ENCODE data around the gene TMEM198. TPM values are rescaled to one million over a fixed set of nuclear protein-coding genes. Genes with fewer than 3 reads are reported as not detected.

The TMEM198 gene
- total and polyA plus RNA-seq, 9 donors: 1.2 to 4.6 (median 3.0) TPM

GRCh38 chr2:219525533-219526232 lies 18.1 kb upstream of the TMEM198 start:
- peaks cover 82% of the 10 kb centered on the region for H3K27me3 ChIP-seq (ENCODE audit: control insufficient read depth, insufficient read depth, low read length)
- DNase-seq: no peak
- H3K36me3 ChIP-seq (ENCODE audit: control insufficient read depth, insufficient read depth, low read length): no peaks in the 10 kb centered on the region
- WGBS (ENCODE audit: insufficient coverage): 74% methylated on average over 4 of the region's 9 CpGs
- no peak overlapping the region for H3K27ac ChIP-seq (ENCODE audit: low read length)
- H3K4me3 ChIP-seq (ENCODE audit: low read length): no peak overlapping the region
- peaks cover 39% of the 10 kb centered on the region for H3K4me1 ChIP-seq (ENCODE audit: control insufficient read depth, insufficient read depth, low read length)
- H3K9me3 ChIP-seq (replicated peaks; ENCODE audit: control insufficient read depth, low read depth, low read length): no peaks in the 10 kb centered on the region

DNA sequence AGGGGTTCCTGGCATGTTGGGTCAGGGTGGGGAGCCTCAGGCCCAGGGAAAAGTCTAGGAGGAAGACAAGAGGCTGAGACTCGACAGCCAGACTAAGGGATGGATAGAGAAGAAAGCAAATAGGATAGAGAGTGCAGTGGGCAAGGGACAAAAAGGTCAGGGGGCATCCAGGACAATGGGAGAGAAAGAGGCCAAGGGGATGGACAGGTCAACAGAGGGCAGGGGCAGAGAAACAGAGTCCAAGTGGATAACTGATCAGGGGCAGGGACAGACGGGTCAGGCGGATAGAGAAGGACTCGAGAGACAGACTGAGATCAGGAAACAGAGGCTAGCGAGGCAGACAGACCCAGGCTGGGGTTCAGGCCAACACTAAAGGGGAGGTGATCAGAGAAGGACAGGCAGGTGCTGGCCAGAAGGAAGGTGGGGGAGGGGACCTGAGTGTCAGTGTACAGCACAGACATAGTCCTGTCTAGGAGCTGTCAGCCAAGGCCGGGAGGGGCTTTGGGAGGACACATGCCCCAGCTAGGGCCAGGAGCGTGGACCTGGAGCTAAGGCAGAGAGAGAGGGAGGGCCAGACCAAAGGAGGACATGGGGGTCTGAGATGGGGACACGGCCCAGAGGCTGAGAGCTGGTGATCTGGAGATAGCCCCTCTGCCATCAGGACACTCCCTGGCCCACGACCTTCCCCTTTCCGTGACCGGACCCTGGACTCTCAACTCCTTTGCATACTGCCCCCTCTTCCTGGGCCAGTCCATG lies 17.3 kb upstream of the TMEM198 start:
- Histone ChIP-seq H3K27me3 (ENCODE audit: control insufficient read depth, insufficient read depth, low read length) (peaks cover 76% of the 10 kb centered on the region), H3K9me3 (replicated peaks; ENCODE audit: control insufficient read depth, low read depth, low read length) (no peaks in the 10 kb centered on the region), H3K4me3 (ENCODE audit: low read length) (no peak overlapping the region), H3K36me3 (ENCODE audit: control insufficient read depth, insufficient read depth, low read length) (no peaks in the 10 kb centered on the region), H3K4me1 (ENCODE audit: control insufficient read depth, insufficient read depth, low read length) (peaks cover 31% of the 10 kb centered on the region), H3K27ac (ENCODE audit: low read length) (no peak overlapping the region)
- 54% methylated on average over 10 of the region's 11 CpGs for WGBS (ENCODE audit: insufficient coverage)
- no peak for DNase-seq

GRCh38 chr2:219527076-219527394 lies 16.8 kb upstream of the TMEM198 start:
- 28% methylated on average over 5 of the region's 6 CpGs for WGBS (ENCODE audit: insufficient coverage)
- Histone ChIP-seq H3K4me1 (ENCODE audit: control insufficient read depth, insufficient read depth, low read length) (peaks cover 26% of the 10 kb centered on the region), H3K4me3 (ENCODE audit: low read length) (no peak overlapping the region), H3K36me3 (ENCODE audit: control insufficient read depth, insufficient read depth, low read length) (no peaks in the 10 kb centered on the region), H3K27me3 (ENCODE audit: control insufficient read depth, insufficient read depth, low read length) (peaks cover 76% of the 10 kb centered on the region), H3K9me3 (replicated peaks; ENCODE audit: control insufficient read depth, low read depth, low read length) (no peaks in the 10 kb centered on the region), H3K27ac (ENCODE audit: low read length) (no peak overlapping the region)
- DNase-seq: no peak

GRCh38 chr2:219527472-219527871 lies 16.4 kb upstream of the TMEM198 start:
- Histone ChIP-seq H3K27ac (ENCODE audit: low read length) (no peak overlapping the region), H3K36me3 (ENCODE audit: control insufficient read depth, insufficient read depth, low read length) (no peaks in the 10 kb centered on the region), H3K4me1 (ENCODE audit: control insufficient read depth, insufficient read depth, low read length) (peaks cover 22% of the 10 kb centered on the region), H3K27me3 (ENCODE audit: control insufficient read depth, insufficient read depth, low read length) (peaks cover 74% of the 10 kb centered on the region), H3K4me3 (ENCODE audit: low read length) (no peak overlapping the region), H3K9me3 (replicated peaks; ENCODE audit: control insufficient read depth, low read depth, low read length) (no peaks in the 10 kb centered on the region)
- WGBS (ENCODE audit: insufficient coverage): 60% methylated on average over 1 of the region's 5 CpGs
- no peak for DNase-seq

DNA sequence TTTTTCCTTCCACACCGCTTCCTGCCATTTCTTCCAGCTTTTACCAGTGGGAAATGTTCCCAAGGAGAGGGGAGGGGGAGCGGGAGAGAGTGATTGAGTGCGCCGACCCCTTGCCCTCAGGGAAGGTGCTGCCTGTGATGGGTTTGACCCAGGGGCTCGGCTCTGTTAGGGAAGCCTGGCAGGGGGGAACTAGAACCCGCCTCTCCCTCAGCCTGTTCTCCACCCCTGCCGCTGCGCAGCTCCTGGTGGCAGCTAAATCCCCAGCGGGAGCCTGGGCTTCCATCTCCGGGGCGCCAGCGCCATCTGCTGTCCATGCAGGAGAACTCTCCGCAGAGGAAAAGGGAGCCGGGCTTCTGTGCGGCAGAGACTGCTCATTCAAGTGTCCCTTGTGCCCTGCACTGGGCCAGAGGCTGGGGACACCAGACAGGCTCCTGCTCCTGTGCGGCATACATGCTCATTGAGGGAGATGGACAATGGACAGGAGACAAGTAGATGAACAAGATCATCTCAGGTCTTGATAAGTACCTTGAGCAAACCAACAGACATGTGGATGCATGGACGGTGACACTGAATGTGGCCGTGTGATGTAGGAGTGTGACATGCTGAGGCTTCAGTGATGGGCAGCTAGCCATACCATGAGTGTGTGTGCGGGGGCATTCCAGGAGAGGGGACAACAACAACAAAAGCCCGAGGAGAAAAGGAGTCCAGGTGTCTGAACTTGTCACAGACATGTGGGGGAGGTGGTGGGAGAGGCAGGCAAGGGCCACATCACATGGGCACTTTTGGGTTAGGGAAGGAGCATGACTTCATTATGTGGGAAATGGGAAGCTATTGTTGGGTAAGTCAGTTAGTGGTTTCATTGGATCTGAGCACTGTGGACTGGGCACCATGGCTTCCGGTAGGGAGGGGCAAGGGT lies 13.5 kb upstream of the TMEM198 start:
- peak overlapping the region; percentile 11 for H3K4me3 ChIP-seq (ENCODE audit: low read length)
- 15% methylated on average over 16 of the region's 21 CpGs for WGBS (ENCODE audit: insufficient coverage)
- H3K9me3 ChIP-seq (replicated peaks; ENCODE audit: control insufficient read depth, low read depth, low read length): no peaks in the 10 kb centered on the region
- DNase-seq: peak; percentile 88
- peaks cover 15% of the 10 kb centered on the region for H3K4me1 ChIP-seq (ENCODE audit: control insufficient read depth, insufficient read depth, low read length)
- peaks cover 55% of the 10 kb centered on the region for H3K27me3 ChIP-seq (ENCODE audit: control insufficient read depth, insufficient read depth, low read length)
- no peaks in the 10 kb centered on the region for H3K36me3 ChIP-seq (ENCODE audit: control insufficient read depth, insufficient read depth, low read length)
- no peak overlapping the region for H3K27ac ChIP-seq (ENCODE audit: low read length)

- Histone ChIP-seq H3K27me3 (ENCODE audit: control insufficient read depth, insufficient read depth, low read length) (peaks cover 42% of the 10 kb centered on the region), H3K9me3 (replicated peaks; ENCODE audit: control insufficient read depth, low read depth, low read length) (no peaks in the 10 kb centered on the region), H3K27ac (ENCODE audit: low read length) (no peak overlapping the region), H3K4me1 (ENCODE audit: control insufficient read depth, insufficient read depth, low read length) (peaks cover 12% of the 10 kb centered on the region), H3K4me3 (ENCODE audit: low read length) (no peak overlapping the region), H3K36me3 (ENCODE audit: control insufficient read depth, insufficient read depth, low read length) (no peaks in the 10 kb centered on the region)
- DNase-seq: no peak
- 69% methylated on average over 14 of the region's 20 CpGs for WGBS (ENCODE audit: insufficient coverage)
Observed at GRCh38 chr2:219531639-219532377, 12.0 kb upstream of the TMEM198 start.

- H3K4me1 ChIP-seq (ENCODE audit: control insufficient read depth, insufficient read depth, low read length): peaks cover 8% of the 10 kb centered on the region
- no peaks in the 10 kb centered on the region for H3K36me3 ChIP-seq (ENCODE audit: control insufficient read depth, insufficient read depth, low read length)
- peaks cover 39% of the 10 kb centered on the region for H3K27me3 ChIP-seq (ENCODE audit: control insufficient read depth, insufficient read depth, low read length)
- H3K27ac ChIP-seq (ENCODE audit: low read length): no peak overlapping the region
- no peak overlapping the region for H3K4me3 ChIP-seq (ENCODE audit: low read length)
- WGBS (ENCODE audit: insufficient coverage): 82% methylated on average over 8 of the region's 8 CpGs
- DNase-seq: no peak
- H3K9me3 ChIP-seq (replicated peaks; ENCODE audit: control insufficient read depth, low read depth, low read length): no peaks in the 10 kb centered on the region
Observed at GRCh38 chr2:219532378-219532649, 11.5 kb upstream of the TMEM198 start.

- no peak overlapping the region for H3K27ac ChIP-seq (ENCODE audit: low read length)
- peaks cover 22% of the 10 kb centered on the region for H3K4me1 ChIP-seq (ENCODE audit: control insufficient read depth, insufficient read depth, low read length)
- H3K36me3 ChIP-seq (ENCODE audit: control insufficient read depth, insufficient read depth, low read length): peaks cover 8% of the 10 kb centered on the region
- DNase-seq: no peak
- H3K4me3 ChIP-seq (ENCODE audit: low read length): no peak overlapping the region
- H3K9me3 ChIP-seq (replicated peaks; ENCODE audit: control insufficient read depth, low read depth, low read length): no peaks in the 10 kb centered on the region
- peaks cover 30% of the 10 kb centered on the region for H3K27me3 ChIP-seq (ENCODE audit: control insufficient read depth, insufficient read depth, low read length)
- WGBS (ENCODE audit: insufficient coverage): 78% methylated on average over 1 of the region's 6 CpGs
Observed at GRCh38 chr2:219533930-219534661, 9.7 kb upstream of the TMEM198 start.

DNA sequence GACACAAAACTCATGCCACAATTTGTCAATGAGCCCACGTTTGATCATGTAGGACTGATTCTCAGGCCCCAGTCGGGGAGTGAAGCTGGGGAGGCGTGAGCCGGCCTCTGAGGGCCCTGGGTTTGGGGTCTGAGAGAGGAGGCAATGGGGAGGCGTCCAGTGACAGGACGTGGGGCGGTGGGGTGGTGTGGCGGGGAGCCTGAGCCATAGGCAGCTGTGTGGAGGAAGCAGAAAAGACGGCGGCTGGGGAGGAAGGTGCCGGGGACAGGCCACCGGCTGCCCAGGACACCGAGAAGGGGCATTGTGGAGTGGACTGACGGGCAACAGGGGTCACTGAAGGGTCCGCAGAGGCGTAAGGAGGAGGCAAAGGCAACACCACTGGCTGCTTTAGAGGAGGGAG lies 7.4 kb upstream of the TMEM198 start:
- Histone ChIP-seq H3K27ac (ENCODE audit: low read length) (no peak overlapping the region), H3K36me3 (ENCODE audit: control insufficient read depth, insufficient read depth, low read length) (peaks cover 31% of the 10 kb centered on the region), H3K4me1 (ENCODE audit: control insufficient read depth, insufficient read depth, low read length) (peaks cover 20% of the 10 kb centered on the region), H3K9me3 (replicated peaks; ENCODE audit: control insufficient read depth, low read depth, low read length) (no peaks in the 10 kb centered on the region), H3K27me3 (ENCODE audit: control insufficient read depth, insufficient read depth, low read length) (peaks cover 15% of the 10 kb centered on the region), H3K4me3 (ENCODE audit: low read length) (no peak overlapping the region)
- 69% methylated on average over 14 of the region's 16 CpGs for WGBS (ENCODE audit: insufficient coverage)
- no peak for DNase-seq
